GM12864 (cell line): Measurements from ENCODE around the gene MSI2.

ENCODE experiments used
- DNase-seq: peaks from one replicate; pipeline ENCODE4 v3.0.0-alpha.2; 2011; ENCODE audit warnings: low read depth
- H3K4me3 ChIP-seq: 2 replicates; pipeline ENCODE4 v1.5.1; 2011; ENCODE audit warnings: mild to moderate bottlenecking, low read depth, low read length, control low read depth
- CTCF ChIP-seq: IDR thresholded peaks from 2 replicates; pipeline ENCODE4 v1.5.1; 2011; ENCODE audit warnings: low read depth, mild to moderate bottlenecking, moderate library complexity, low read length, control low read depth, inconsistent platforms; ENCODE audit errors: missing control alignments

The MSI2 gene

GRCh38 chr17:57576744-57577143 lies 320.4 kb downstream of the MSI2 start:
- TF ChIP-seq CTCF = no peak
- no peak for DNase-seq
- no peak overlapping the region for H3K4me3 ChIP-seq

GRCh38 chr17:57577751-57578607 lies 321.7 kb downstream of the MSI2 start:
- DNase-seq = no peak

GRCh38 chr17:57578608-57579225 lies 322.4 kb downstream of the MSI2 start:
- no peak for TF ChIP-seq CTCF
- no peak overlapping the region for H3K4me3 ChIP-seq
- DNase-seq = no peak

More at GRCh38 chr17:57577751-57578607, 321.7 kb downstream of the MSI2 start:
- H3K4me3 ChIP-seq = no peak overlapping the region
- TF ChIP-seq CTCF = no peak

GRCh38 chr17:57579245-57579644 lies 322.9 kb downstream of the MSI2 start:
- no peak for TF ChIP-seq CTCF

GRCh38 chr17:57580055-57580739 lies 323.9 kb downstream of the MSI2 start:
- no peak for DNase-seq
- H3K4me3 ChIP-seq = no peak overlapping the region
- no peak for TF ChIP-seq CTCF

More at GRCh38 chr17:57579245-57579644, 322.9 kb downstream of the MSI2 start:
- no peak overlapping the region for H3K4me3 ChIP-seq
- DNase-seq = no peak

GRCh38 chr17:57582881-57583756 lies 326.8 kb downstream of the MSI2 start:
- no peak overlapping the region for H3K4me3 ChIP-seq
- no peak for TF ChIP-seq CTCF
- DNase-seq = no peak
